SU-DHL-6 (cell line): ENCODE results near the gene AP2A2.

ENCODE experiments used
- H2AFZ ChIP-seq: fragments of 200-600 bp; sonication (generic); 2 replicates; pipeline ENCODE4 v1.6.1; 2014; ENCODE audit warnings: low read depth, mild to moderate bottlenecking, moderate library complexity, mixed read lengths, antibody characterized with exemption, low read length; ENCODE audit not compliant: severe bottlenecking
- H3F3A ChIP-seq: fragments of 200-600 bp; shearing (Covaris generic); 2 replicates; pipeline ENCODE4 v1.6.0; 2016; ENCODE audit warnings: antibody characterized with exemption, mild to moderate bottlenecking; ENCODE audit not compliant: insufficient read depth
- H3K27ac ChIP-seq: fragments of 200-600 bp; sonication (generic); 2 replicates; pipeline ENCODE4 v1.5.1; 2016; ENCODE audit warnings: low read depth, mild to moderate bottlenecking, low read length, moderate library complexity, mixed read lengths
- H3K27me3 ChIP-seq: fragments of 200-600 bp; sonication (generic), shearing (Covaris generic); 2 replicates; pipeline ENCODE4 v1.6.0; 2014; ENCODE audit warnings: mild to moderate bottlenecking, low read length
- H3K36me3 ChIP-seq: fragments of 200-600 bp; sonication (generic); 2 replicates; pipeline ENCODE4 v1.6.1; 2014; ENCODE audit warnings: mild to moderate bottlenecking, low read length, mixed read lengths
- H3K4me2 ChIP-seq: fragments of 300-600, 200-600 bp; shearing (Covaris generic), sonication (generic); 2 replicates; pipeline ENCODE4 v1.6.0; 2014; ENCODE audit warnings: low read length, low read depth, mild to moderate bottlenecking; ENCODE audit not compliant: poor library complexity, severe bottlenecking
- H3K4me3 ChIP-seq: fragments of 200-600 bp; sonication (generic); 2 replicates; pipeline ENCODE4 v1.5.1; 2014; ENCODE audit warnings: antibody characterized with exemption, low read length, mild to moderate bottlenecking, mixed read lengths; ENCODE audit not compliant: insufficient read depth, poor library complexity, severe bottlenecking
- H3K79me2 ChIP-seq: fragments of 200-600 bp; sonication (generic); 2 replicates; pipeline ENCODE4 v1.6.1; 2014; ENCODE audit warnings: mild to moderate bottlenecking, low read length, moderate library complexity; ENCODE audit not compliant: insufficient read depth
- H3K9ac ChIP-seq: fragments of 200-600 bp; sonication (generic); 2 replicates; pipeline ENCODE4 v1.7.0; 2014; ENCODE audit warnings: mild to moderate bottlenecking, low read length
- H3K9me2 ChIP-seq: fragments of 200-600 bp; sonication (generic); replicated peaks from 2 replicates; pipeline ENCODE4 v1.6.1; 2014; ENCODE audit warnings: low read length; ENCODE audit not compliant: insufficient read depth
- H3K9me3 ChIP-seq: fragments of 200-600 bp; sonication (generic); 2 replicates; pipeline ENCODE4 v1.6.1; 2014; ENCODE audit warnings: low read length, mixed read lengths; ENCODE audit not compliant: insufficient read depth
- H4K20me1 ChIP-seq: fragments of 200-600 bp; sonication (generic); 2 replicates; pipeline ENCODE4 v1.6.1; 2014; ENCODE audit warnings: low read depth, mild to moderate bottlenecking, antibody characterized with exemption, low read length, moderate library complexity, mixed read lengths
- CTCF ChIP-seq: fragments of 200-600 bp; sonication (generic); IDR thresholded peaks from one replicate; pipeline ENCODE4 v1.5.1; 2017; ENCODE audit warnings: antibody characterized with exemption, mild to moderate bottlenecking, low read length, moderate library complexity; ENCODE audit not compliant: insufficient read depth, poor library complexity, severe bottlenecking
- EZH2phosphoT487 ChIP-seq: fragments of 200-600 bp; sonication (generic), shearing (Covaris generic); conservative IDR thresholded peaks from 2 replicates; pipeline ENCODE4 v1.6.1; 2018; ENCODE audit warnings: mild to moderate bottlenecking, antibody characterized with exemption, low read length, moderate library complexity, mixed read lengths

AP2A2 gene

GRCh38 chr11:990101-990500 lies 64.4 kb downstream of the AP2A2 start:
- Histone ChIP-seq H3K9me3 (no peaks in the 10 kb centered on the region), H3F3A (no peaks in the 10 kb centered on the region), H3K9me2 (no peaks in the 10 kb centered on the region), H3K79me2 (no peaks in the 10 kb centered on the region), H3K27ac (no peak overlapping the region), H4K20me1 (no peaks in the 10 kb centered on the region), H3K9ac (no peak overlapping the region), H3K4me2 (no peak overlapping the region), H3K27me3 (no peaks in the 10 kb centered on the region), H2AFZ (no peak overlapping the region), H3K36me3 (no peaks in the 10 kb centered on the region), H3K4me3 (no peak overlapping the region)
- TF ChIP-seq EZH2phosphoT487 (no peak), CTCF (no peak)

DNA sequence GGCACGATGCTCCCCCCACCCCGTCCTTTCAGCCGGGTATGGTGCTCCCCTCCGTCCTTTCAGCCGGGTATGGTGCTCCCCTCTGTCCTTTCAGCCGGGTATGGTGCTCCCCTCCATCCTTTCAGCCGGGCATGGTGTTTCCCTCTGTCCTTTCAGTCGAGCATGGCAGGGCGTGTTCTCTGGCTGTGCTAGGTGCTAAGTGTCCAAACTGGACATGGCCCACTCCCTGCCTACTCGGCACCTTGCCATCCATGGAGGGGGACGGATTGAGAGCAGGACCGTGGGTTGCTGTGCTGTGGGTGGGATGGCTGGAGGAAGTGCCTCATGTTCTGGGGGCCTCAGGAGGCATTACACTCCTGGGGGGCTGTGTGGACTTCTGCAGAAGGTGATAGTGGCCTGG lies 65.4 kb downstream of the AP2A2 start:
- H2AFZ ChIP-seq: no peak overlapping the region
- H3K4me3 ChIP-seq: no peak overlapping the region
- no peaks in the 10 kb centered on the region for H3F3A ChIP-seq
- no peak overlapping the region for H3K4me2 ChIP-seq
- H3K9me3 ChIP-seq: no peaks in the 10 kb centered on the region
- H3K36me3 ChIP-seq: no peaks in the 10 kb centered on the region
- H3K9ac ChIP-seq: no peak overlapping the region
- H3K79me2 ChIP-seq: no peaks in the 10 kb centered on the region
- H4K20me1 ChIP-seq: no peaks in the 10 kb centered on the region
- no peaks in the 10 kb centered on the region for H3K27me3 ChIP-seq
- H3K9me2 ChIP-seq: no peaks in the 10 kb centered on the region
- no peak overlapping the region for H3K27ac ChIP-seq
- TF ChIP-seq CTCF (no peak), EZH2phosphoT487 (no peak)

DNA sequence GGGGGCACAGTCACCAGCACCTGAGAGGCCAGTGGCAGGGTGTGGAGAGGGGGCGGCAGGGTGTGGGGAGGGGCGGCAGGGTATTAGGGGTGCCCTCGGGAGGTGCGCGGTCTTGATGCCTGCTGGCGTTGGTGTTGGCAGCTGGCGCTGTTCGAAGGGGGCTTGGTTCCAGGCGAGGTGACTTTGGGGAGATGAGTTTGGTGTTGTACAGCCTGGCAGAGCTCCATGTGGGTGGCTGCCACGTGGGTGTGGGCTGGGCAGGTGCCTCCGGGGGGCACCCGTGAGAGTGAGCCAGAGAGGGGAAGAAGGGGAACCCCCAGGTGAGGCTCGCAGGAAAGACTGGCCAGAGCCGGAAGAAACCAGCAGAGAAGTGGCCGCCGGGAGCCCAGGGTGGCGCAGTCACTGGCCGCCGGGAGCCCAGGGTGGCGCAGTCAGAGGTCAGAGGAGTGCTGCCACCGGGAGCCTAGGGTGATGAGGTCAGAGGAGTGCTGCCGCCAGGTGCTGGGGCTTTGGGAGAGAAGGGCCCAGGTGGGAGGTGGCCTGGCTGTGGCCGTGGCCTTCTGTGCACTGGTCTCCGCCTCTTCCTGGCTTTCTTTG lies 66.1 kb downstream of the AP2A2 start:
- Histone ChIP-seq H3K9ac (no peak overlapping the region), H3K27me3 (no peaks in the 10 kb centered on the region), H2AFZ (no peak overlapping the region), H3K9me3 (no peaks in the 10 kb centered on the region), H3K4me3 (no peak overlapping the region), H3F3A (no peaks in the 10 kb centered on the region), H3K36me3 (no peaks in the 10 kb centered on the region), H4K20me1 (no peaks in the 10 kb centered on the region), H3K9me2 (no peaks in the 10 kb centered on the region), H3K79me2 (no peaks in the 10 kb centered on the region), H3K27ac (no peak overlapping the region), H3K4me2 (no peak overlapping the region)
- TF ChIP-seq EZH2phosphoT487 (no peak), CTCF (no peak)
